Muscle of arm (tissue), 12 donors: ENCODE results near the gene COL15A1. TPM values are rescaled to one million over a fixed set of nuclear protein-coding genes. Genes with fewer than 3 reads are reported as not detected.

Experiments
- DNase-seq: peaks from one replicate; pipeline ENCODE4 v3.0.0-alpha.2; 2013
- polyA plus RNA-seq, 12 donors: library from polyadenylated mRNA; unstranded; fragments of 120-200 nt; gene quantifications; one replicate each; pipeline ENCODE4 v1.2.1, GENCODE V29; 2013; ENCODE audit not compliant: insufficient read length in 12 of 12

The COL15A1 gene
- polyA plus RNA-seq, 12 donors, result 94.2 to 243 (median 172) TPM; not detected in 1

- DNase-seq, result peak; percentile 67
Measured at GRCh38 chr9:99105152-99106043, 161.7 kb downstream of the COL15A1 start.

- no peak for DNase-seq
Measured at GRCh38 chr9:99106044-99106375, 162.3 kb downstream of the COL15A1 start.

GRCh38 chr9:99107421-99107820, 163.7 kb downstream of the COL15A1 start:
- no peak for DNase-seq

GRCh38 chr9:99108131-99108530, 164.4 kb downstream of the COL15A1 start:
- DNase-seq, result no peak

- no peak for DNase-seq
Measured at GRCh38 chr9:99109522-99109921, 165.8 kb downstream of the COL15A1 start.

GRCh38 chr9:99112750-99113413, 169.2 kb downstream of the COL15A1 start:
- DNase-seq, result no peak

GRCh38 chr9:99113414-99114048, 169.8 kb downstream of the COL15A1 start:
- no peak for DNase-seq

- DNase-seq, result no peak
Measured at GRCh38 chr9:99114049-99114440, 170.3 kb downstream of the COL15A1 start.

GRCh38 chr9:99114846-99115500, 171.3 kb downstream of the COL15A1 start:
- DNase-seq, result no peak

GRCh38 chr9:99116003-99116411, 172.3 kb downstream of the COL15A1 start:
- DNase-seq, result no peak

- DNase-seq, result no peak
Measured at GRCh38 chr9:99118782-99119466, 175.2 kb downstream of the COL15A1 start.

GRCh38 chr9:99119976-99120655, 176.4 kb downstream of the COL15A1 start:
- no peak for DNase-seq

Other genes starting within 250 kb of the COL15A1 start
- gene GABBR2, start 235.0 kb upstream of the COL15A1 start, polyA plus RNA-seq, result 1 to 10 TPM in 8 of 12 donors, under 1 TPM in 3, not detected in 1; 0.80 to 2.8 (median 1.4) TPM
- gene ANKS6, start 147.4 kb upstream of the COL15A1 start, polyA plus RNA-seq, result 10 to 100 TPM in 10 of 12 donors, 1 to 10 TPM in 1, not detected in 1; 7.8 to 17.4 (median 11.9) TPM
- 10 to 100 TPM in 1 of 12 donors, 1 to 10 TPM in 10, not detected in 1; 1.8 to 13.4 (median 4.0) TPM for gene GALNT12, start 136.2 kb upstream of the COL15A1 start, polyA plus RNA-seq
- 10 to 100 TPM in 11 of 12 donors, not detected in 1; 22.1 to 34.1 (median 26.9) TPM for gene TGFBR1, start 161.2 kb downstream of the COL15A1 start, polyA plus RNA-seq